Measurements from ENCODE around the gene C1QC. TPM values are rescaled to one million over a fixed set of nuclear protein-coding genes. Genes with fewer than 3 reads are reported as not detected.
A peak's percentile ranks its signal among the peaks of the same experiment; 100 is the strongest.
"Not testable (repeated sequence)": the region's sequence is repeated elsewhere in the genome, so short reads cannot be mapped to it uniquely, and the experiment has no call there.

C1QC gene
- polyA plus RNA-seq, 1 donor: 50.3 TPM

DNA sequence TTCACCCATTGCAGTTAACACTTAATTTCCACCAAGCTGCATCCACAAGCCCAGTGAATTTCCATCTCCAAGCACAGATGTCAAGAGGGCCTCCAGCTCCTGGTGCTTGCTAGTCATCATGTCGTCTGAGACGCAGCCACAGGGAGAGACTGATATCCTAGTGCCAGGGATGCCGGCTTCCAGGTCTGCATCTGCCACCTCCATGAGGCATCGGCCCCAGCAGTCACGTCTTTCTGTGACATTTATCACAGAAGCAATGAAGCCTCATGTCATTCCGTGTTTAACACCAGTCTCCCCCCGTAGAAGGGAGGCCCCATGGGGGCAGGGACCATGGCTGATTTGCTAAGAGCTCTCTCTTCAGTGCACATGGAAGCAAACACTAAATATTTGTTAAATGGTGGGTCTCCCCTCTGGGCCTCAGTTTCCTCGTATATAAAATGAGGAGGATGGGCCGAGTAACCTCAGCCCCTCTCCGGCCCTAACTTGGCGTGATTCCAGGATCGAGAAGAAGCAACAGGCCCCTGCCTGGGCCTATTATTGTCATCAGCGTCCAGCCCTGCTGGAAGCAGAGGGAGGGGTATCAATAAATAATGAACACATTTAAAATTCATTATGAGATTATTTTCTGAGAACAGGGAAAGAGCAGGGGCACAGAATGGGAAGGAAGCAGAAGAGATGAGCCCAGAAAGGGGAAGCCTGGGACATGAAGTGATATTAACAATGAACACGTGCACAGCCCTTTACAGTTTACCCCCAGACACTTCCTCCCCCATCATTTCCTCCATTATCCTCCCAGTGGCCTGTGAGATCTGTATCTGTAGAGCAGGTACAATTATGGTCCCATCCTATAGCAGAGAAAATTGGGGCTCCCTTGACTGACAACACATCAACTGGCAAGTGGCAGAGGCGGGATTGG lies 8.8 kb downstream of the C1QC start:
- DNase-seq: no peak

DNA sequence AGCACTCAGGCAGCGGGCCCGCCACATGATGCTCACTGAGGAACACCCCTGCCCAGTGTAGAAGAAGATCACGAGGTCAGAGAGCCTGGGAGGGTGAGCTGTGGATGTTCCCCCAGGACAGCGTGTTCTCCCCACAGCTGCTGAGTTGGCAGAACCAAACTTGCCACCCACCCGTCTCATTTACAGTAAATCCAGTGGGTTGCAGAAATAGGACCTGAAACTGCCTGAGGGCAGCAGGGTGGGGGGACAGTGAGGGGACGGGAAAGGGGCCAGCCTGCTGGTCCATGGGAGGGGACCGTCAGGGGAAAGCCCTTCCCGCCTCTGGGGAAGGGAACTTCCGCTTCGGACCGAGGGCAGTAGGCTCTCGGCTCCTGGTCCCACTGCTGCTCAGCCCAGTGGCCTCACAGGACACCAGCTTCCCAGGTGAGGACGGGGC lies 9.5 kb downstream of the C1QC start, which contains the start of gene C1QB:
C1QB (plus strand) TSS at position 356 of the 436 bp plus-strand sequence. CDS start 6,227 bp downstream, outside the sequence.
- no peak for DNase-seq

DNA sequence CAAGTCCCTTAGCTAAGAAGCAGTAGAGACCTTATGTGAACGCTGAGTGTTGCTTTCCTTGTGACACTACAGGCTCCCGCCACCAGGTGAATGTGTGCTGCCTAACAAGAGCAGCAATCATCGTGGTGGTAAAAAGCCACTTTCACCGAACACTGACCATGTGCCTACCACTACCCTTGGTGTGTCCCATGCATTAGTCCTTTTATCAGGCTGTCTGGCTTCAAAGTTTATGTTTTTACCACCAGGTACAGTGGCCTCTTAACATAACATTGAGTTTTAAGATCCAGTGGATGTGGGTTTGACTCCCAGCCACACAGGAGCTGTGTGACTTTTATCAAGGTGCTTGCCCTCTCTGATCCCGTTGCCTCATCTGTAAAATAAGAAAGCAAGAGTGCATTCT lies 11.3 kb downstream of the C1QC start:
- no peak for DNase-seq

DNA sequence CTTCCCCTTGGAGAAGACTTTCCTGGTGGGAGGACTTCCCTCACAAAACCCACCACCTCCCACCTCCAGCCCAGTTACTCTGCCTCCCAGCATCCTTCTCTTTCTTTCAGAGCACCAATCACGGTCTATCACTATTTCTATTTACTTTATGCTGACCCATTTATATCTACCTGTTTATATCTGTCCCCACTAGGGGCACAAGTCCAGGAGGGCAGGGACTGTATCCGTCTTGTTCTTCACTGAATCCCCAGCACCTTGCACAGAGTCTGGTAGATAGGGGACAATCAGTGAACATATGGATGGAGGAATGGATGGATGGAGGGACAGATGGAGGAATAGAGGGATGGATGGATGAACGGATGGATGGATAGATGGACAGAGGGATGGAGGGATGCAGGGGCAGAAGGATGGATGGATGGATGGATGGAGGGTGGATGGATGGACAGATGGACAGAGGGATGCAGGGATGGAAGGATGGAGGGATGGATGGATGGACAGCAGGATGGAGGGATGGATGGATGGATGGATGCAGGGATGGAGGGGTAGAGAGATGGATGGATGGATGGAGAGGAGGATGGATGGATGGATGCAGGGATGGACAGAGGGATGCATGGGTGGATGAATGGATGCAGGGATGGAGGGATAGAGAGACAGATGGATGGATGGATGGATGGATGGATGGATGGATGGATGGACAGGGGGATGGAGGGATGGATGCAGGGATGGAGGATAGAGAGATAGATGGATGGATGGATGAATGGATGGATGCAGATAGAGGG lies 15.1 kb downstream of the C1QC start:
- DNase-seq: no peak

DNA sequence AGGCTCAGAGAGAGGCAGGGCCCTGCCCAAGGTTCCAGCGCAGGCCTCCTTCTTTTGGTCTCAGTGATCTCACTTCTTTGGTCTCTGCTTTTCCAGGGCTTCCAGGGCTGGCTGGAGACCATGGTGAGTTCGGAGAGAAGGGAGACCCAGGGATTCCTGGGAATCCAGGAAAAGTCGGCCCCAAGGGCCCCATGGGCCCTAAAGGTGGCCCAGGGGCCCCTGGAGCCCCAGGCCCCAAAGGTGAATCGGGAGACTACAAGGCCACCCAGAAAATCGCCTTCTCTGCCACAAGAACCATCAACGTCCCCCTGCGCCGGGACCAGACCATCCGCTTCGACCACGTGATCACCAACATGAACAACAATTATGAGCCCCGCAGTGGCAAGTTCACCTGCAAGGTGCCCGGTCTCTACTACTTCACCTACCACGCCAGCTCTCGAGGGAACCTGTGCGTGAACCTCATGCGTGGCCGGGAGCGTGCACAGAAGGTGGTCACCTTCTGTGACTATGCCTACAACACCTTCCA lies 17.3 kb downstream of the C1QC start:
- no peak for DNase-seq

DNA sequence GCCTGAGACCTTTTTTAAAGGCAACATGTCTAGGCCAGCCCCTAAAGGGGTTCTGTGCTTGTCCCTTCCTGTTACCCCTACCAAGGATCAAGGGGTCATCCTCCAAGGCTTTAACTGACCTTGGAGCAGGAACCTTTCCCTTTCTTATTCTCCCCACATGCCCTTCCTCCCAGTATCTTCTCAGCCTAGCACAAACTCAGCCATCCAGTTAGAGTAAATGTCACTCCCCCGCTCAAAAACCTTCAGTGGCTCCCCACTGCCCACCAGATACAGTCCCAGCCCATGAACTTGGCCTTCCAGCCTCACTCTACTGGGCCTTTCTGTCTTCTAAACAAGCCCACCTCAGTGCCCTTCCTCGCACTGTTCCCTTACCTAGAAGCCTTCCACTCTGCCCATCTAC lies 18.4 kb downstream of the C1QC start:
- no peak for DNase-seq

DNA sequence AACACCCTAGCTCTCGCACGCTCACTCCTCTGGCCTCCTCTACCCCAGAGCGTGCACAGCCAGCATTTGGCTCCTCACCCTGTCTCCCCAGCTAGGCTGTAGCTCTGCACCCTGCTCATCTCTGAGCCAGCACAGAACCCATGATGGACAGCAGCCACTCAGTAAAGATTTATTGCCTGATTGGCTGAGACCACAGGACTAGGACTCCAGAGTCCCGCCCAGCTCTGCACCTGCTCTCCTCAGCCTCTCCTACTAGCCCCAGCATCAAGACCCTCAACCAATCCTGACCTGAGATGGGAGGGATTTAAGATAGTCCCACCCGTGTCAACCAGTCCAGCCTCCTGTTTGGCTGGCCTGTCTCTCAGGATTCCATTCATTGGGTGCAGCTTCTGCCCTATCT lies 18.9 kb downstream of the C1QC start:
- no peak for DNase-seq

DNA sequence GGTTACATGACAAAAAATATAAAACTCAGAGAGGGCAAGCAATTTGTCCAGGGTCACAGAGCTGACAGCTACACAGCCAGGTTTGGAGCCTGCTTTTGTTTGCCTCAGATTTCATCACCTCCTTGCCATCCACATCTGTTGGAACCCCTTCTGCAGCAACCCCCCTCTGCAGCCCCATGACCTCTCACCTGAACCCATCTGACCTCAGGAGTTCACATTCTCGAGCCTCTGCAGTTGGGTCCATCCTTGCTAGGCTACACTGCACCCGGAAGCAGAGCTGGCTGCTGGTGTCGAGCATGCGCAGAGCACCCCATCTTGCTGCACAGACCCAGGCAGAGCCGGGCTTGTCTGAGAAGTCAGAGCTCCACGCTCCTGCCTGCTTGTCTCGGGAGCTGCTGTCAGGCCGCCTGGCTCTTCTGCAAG lies 19.6 kb downstream of the C1QC start:
- DNase-seq: no peak

DNA sequence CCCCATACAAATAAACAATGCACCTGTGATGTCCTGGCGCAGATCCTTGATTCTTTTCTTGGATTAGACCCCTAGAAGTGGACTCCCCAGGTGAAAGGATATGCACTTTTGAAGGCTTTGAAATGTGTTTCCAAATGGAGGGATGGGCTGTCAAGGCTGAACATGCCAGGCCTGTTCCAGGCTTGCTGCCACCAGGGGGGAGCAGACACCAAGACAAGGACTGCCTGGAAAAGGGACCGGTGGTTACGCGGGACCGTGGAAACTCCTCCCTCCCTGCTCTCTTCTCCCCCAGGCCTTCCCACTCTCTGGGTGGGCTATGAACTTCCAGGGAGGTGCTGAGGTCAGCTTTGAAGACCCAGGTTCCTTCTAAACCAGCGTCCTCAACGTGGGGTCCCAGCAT lies 22.3 kb downstream of the C1QC start:
- no peak for DNase-seq

DNA sequence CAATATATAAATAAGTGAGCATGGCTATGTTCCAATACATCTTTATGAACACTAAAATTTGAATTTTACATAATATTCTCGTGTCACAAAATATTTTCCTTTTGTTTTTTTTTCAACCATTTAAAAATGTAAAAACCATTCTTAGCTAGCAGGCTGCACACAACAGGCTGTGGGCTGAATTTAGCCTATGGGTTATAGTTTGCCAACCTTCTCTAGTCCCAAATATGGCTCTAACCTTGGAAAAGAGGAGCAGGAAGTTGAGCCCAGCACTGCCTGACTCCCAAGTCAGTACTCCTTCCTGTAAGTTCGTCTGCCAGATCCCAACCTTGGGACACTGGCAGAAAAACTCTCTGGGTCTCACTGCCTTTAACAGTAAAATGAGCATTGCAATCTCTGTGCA lies 23.0 kb downstream of the C1QC start:
- no peak for DNase-seq

DNA sequence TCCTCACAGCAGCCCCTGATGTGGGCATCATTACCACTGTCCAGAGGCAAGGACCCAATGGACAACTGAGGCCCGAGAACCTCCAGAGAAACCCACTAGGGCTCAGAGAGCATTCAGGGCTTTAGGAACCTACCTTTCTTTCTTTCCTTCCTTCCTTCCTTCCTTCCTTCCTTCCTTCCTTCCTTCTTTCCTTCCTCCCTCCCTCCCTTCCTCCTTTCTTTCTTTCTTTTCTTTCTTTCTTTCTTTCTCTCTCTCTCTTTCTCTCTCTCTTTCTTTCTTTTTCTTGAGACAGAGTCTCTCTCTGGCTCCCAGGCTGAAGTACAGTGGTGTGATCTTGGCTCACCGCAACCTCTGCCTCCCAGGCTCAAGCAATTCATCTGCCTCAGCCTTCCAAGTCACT lies 25.4 kb downstream of the C1QC start:
- not testable (repeated sequence) for DNase-seq

DNA sequence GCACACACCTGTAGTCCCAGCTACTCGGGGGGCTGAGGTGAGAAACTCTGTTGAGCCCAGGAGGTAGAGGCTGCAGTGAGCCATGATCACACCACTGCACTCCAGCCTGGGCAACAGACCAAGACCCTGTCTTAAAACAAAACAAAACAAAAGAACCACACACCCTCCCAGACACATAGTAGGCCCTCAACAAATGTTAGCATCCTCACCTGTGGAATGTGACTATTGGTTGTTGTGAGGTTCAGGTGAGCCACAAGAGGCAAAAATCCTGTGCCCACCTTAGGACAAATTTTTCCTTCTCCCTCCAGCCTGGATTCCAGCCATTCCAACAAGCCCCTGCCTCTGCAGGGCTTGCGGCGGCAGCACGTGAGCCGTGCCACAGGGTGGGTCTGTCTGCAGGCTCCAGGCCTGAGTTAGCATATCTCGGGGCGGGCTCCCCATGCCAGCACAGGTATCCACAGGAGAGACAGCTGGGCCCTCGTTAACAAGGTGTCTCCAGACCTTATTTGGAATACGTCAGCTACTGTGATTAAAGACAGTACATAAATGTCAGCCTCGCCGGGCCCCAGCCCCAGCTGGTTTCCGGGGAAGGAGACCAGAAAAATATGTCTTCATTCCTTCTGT lies 27.0 kb downstream of the C1QC start:
- no peak for DNase-seq

DNA sequence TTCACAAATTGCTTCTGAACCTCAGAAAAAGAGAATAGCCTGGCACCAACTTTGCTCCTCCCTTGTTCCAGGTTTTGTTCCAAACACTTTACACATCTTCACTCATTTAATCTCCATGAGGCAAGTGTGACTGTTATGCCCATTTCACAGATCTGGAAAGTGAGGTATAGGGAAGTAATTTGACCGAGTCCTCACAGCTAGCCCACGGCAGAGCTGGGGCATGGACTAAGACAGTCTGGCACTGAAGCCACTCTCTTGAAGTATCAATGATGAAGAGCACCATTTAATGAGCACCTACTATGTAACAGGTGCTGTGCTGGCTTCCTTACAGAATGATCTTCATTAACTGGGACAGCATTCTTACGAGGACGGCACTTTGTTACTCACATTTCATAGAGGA lies 28.6 kb downstream of the C1QC start:
- DNase-seq: no peak

DNA sequence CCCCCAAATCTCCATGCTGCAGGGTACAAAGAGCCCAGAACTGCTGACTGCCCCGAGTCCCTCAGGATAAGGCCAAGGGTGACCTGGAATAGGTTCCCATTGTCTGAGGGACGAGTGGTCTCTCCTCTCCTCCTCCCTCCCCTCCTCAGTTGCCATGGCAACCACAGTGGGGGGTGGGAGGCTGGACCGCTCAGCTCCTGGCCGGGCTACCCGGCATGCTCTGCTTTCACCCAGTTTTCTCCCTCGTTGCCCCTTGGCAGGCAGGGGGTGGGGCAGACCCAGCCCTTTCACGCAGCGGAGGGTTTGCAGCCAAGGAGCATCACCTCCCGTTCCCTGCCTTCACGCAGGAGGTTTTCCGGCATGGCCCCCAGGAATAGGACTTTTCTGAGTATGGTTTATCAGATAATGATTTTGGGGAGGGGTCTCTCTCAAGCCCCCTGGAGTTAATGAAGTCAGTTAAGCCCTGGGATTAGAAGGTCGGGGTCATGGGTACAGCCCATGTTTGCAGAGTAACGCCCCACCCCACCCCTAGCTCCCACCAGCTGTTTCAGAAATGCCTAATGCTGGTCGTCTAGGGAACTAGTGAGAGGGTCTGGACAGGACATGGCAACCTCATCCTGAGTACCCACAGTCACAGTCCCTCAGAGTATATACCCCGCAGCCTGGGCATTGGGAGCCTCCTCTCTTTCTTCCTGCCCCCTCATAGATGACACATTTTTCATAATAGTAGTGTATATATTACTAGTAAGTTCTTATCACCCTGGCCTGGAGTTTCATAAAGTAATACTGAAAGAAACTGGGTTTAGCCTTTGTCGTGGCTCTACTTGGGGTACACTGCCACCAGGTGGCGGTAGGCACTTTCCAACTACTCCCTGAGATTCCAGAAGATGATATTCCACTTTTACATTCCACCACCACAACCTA lies 30.3 kb downstream of the C1QC start:
- DNase-seq: peak; percentile 70

DNA sequence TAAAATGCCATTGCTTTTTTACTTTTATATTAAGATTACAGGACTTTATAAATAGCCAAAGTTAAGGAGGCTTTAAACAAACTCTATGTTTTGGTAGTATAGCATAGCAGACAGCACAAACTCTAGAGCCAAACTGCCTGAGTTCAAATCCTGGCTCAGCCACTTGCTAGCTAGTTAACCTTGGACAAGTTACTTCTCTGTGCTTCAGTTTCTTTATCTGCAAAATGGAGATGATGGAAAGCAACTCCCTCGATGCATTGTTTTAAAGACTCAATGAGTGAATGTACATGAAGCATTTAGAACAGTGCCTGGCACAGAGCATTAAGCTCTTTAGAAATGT lies 30.9 kb downstream of the C1QC start:
- DNase-seq: no peak

DNA sequence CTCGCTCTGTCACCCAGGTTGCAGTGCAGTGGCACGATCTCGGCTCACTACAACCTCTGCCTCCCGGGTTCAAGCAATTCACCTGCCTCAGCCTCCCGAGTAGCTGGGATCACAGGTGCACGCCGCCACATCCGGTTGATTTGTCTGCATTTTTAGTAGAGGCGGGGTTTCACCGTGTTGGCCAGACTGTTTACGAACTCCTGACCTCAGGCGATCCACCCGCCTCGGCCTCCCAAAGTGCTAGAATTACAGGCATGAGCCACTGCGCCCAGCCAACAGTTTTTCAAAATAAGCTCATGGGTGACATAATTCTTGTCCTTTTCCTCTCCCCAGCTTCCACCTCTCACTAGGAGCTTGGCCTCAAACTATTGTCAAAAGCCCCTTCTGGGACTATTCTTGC lies 32.7 kb downstream of the C1QC start:
- DNase-seq: not testable (repeated sequence)

DNA sequence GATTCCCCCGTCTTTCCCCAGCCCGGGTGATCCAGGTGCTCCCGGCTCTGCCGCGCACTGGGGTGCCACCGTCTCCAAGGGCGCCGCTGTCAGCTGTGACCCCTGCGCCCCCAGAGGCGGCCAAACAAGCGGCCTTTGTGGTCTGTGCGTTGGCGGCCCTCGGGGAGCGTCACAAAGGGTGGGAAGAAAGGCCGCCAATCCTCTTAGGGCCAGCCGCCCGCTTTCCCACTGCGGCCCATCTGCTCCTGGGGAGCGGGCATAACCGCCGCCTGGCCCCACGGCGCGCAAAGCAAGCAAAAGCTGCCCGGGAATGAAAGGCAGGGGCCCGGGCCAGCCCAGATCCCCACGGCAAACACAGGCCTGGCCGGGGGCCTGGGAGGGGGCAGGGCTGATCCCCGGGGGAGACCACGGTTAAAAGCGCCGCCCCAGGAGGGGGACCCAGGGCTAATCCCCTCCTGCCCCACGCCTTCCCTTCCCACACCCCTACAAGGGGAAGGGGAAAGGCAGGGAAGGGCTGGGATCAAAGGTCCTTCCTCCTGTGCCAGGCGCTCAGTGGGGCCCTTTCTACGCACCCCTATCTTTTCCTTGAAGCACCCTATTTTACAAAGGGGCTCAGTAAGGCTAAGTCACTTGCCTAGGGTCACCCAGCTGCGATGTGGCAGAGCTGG lies 33.6 kb downstream of the C1QC start:
- no peak for DNase-seq

DNA sequence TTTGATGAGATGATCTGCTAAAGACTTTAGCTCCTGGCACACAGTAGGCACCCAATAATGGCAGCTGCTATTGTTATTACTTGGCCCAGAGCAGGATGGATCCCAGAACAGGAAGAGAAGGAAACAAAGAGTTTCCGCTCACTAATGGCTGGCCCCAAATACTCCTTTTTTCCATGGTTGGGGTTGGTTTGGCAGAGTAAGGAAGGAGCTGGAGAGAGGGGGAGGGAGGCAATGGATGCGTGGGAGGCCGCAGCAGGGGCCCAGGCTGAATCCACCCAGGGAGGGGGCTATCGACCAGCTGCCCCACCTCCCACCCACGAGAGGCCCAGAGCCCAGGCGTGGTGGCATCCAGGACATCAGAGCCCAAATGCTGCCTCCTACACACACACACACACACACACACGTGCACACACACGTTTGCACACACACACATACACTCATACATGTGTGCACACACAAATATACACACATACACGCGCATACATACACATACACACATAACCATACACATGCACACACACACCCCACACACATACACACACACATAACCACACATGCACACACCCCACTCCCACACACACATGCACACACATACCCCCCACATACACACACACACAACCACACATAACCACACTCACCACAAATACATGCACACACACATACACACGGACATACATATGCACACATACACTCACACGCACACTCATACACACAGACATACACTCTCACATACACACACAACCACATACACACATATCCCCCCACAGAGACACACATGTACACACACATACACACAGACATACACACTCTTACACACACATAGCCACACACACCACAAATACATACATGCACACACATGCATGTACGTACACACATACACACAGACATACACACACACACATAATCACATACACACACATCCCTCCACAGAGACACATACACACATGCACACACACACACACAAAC lies 34.8 kb downstream of the C1QC start:
- DNase-seq: no peak

DNA sequence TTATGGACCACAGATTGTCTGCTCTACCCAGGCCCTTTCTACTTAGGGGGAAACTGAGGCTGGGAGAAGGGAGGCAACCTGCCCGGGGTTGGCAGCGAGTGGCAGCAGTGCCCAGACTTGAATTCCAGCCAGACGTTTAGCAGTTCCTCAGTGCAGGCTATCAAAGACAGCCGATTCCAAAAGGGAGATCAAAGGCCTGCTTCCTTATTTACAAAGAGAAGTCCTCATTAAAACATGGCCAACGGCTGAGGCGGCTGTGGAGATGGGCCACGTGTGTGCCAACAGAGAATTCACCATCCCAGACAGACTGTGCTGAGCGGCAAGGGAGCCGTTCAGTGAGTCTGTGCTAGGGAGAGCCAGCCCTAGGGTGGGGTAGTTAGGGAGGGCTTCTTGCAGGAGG lies 37.3 kb downstream of the C1QC start:
- no peak for DNase-seq

Data from hindlimb muscle (tissue), 1 donor.